GM18519 (cell line): ENCODE measurements around the gene SLC5A10.
"Not testable (repeated sequence)": the region's sequence is repeated elsewhere in the genome, so short reads cannot be mapped to it uniquely, and the experiment has no call there.

Source experiments
- ATAC-seq: cut with Tn5 transposase; IDR thresholded peaks from one replicate; pipeline ENCODE4 v1.9.1; 2021; ENCODE audit warnings: mild to moderate bottlenecking, moderate library complexity; ENCODE audit not compliant: unreplicated experiment, low FRiP score

The SLC5A10 gene

DNA sequence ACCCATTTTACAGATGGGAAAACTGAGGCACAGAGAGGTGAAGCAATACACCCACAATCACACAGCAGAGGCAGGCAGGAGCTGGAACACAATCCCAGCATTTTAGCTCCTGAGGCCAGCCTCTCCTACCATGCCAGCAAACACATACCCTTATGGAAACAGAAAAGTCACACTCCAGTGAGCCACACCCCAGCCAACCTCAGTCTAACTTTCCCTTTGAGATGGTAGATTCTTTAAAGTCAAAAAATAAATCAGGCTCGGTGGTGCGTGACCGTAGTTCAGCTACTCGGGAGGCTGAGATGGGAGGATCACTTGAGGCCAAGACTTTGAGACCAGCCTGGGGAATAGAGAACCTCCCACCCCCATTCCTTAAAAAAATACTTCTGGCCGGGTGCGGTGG, 84.2 kb downstream of the SLC5A10 start:
- not testable (repeated sequence) for ATAC-seq

DNA sequence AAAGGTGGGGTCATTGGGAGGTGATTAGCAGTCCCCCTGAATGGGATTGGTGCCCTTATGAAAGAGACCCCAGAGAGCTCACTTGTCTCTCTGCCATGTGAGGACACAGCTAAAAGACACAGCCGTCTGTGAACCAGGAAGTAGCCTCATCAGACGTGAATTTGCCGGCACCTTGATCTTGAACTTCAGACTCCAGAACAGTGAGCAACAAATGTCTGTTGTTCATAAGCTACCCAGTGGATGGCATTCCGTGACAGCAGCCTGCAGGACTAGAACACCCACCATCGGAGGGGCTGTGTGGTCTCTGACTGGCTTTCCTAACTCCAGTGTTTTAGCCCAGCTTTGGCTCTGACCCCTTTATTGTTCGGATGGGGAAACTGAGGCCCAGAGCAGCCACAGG, 85.6 kb downstream of the SLC5A10 start:
- ATAC-seq: not testable (repeated sequence)

DNA sequence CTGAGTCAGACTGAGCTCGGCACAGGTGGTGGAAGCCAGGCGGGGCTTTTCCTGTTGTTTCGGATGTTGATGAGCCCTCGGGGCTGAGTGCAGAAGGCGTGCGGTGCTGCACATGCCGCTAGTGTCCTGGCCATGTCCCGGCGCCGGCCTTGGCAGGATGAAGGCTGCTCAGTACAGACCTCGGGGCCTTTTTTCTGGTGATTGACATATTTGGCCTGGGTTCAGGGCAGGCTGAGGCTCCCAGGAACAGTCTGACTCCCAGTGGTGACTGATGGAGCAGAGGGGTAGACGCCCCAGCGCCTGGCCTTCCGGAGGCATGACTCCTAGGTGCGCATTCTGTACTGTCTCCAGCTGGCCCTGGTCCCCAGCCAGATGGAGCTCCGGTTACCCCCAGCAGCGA, 86.0 kb downstream of the SLC5A10 start:
- ATAC-seq: not testable (repeated sequence)

DNA sequence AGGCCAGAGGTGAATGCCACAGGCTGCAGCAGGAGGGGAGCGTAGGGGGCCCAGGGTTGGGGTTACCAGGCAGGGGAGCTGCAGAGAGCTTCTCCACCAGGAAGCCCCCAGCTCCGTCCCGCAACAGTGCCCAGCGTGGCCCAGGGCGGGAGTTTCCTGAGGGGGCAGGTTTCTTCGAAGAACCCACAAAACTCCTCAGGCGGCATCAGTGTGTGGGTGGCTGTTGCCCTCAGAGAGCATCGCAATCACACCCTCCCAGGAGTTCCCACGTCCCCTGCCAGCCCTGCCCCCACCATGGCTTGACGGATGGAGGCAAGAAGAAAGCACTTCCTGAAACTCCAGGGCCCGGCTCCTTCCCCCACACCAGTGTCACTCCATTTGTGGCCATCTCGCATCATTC, 86.8 kb downstream of the SLC5A10 start:
- not testable (repeated sequence) for ATAC-seq

DNA sequence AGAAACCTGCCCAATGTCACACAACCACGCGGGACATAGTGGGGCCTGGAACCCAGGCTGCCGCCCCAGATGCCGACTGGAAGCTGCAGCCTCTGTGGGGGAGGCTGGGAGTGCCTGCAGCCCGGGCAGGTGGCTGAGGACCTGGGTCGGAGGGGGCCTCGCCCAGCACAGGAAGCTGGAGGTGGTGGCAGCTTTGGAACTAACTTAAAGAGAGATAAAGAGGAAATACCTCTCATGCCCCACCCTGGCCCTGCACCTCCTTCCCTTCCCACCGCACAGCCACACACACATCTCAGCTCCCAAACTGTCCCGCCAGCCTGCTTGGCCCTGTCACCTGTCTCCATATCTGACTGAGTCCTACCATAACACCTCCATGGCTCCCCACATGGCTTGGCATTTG, 88.4 kb downstream of the SLC5A10 start:
- ATAC-seq: not testable (repeated sequence)

DNA sequence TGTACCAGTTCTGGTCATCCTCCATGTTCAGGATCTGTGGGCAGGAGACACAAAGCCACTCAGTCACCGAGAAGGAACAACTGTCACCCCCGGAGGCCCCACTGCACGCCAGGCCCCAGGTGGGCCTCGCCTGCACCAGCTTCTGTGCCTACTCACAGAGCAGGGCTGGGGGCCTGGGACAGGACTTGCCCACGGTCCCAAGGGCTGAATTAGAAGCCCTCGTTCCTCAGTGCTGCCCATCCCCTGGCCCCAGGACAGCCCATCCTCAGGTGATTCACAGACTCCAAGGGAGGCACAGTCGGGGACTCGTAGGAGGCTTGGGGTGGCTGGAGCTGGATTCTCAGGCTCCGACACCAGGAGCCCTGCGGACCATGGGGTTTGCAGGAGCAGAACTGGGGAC, 89.9 kb downstream of the SLC5A10 start:
- not testable (repeated sequence) for ATAC-seq

DNA sequence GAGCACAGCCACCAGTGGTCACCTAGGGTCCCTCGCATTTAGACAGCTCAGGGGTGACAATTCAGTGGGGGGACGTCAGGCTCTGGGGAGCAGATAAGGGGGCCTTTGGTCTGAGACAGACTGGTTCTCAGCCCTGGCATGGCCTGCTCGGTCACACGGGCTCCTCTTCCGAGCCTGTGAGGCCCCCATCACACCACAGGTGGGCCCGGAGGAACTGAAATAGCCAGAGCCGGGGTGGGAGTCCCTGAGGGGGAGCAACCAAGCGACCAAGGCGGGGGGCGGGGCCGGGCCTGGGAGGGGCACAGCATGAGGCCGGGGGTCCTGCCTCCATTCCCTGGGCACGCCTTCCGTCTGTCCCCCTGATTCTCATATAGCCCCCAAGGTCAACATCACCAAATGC, 90.4 kb downstream of the SLC5A10 start:
- ATAC-seq: not testable (repeated sequence)

DNA sequence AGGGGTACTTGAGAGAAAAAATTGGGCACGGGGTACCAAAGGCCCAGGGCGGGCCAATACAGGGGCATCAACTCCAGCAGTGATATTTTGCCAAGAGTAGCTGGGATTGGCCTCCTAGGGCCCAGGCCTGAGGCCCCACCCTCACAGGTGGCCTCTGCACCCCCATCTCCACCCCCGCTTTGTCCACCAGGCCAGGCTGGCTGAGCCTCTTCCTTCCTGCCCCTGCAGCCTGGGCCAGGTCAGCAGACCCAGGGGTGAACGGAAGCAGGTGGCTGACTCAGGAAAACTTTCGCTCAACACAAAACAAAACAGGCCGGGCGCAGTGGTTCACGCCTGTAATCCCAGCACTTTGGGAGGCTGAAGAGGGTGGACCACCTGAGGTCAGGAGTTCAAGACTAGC, 91.1 kb downstream of the SLC5A10 start:
- not testable (repeated sequence) for ATAC-seq

DNA sequence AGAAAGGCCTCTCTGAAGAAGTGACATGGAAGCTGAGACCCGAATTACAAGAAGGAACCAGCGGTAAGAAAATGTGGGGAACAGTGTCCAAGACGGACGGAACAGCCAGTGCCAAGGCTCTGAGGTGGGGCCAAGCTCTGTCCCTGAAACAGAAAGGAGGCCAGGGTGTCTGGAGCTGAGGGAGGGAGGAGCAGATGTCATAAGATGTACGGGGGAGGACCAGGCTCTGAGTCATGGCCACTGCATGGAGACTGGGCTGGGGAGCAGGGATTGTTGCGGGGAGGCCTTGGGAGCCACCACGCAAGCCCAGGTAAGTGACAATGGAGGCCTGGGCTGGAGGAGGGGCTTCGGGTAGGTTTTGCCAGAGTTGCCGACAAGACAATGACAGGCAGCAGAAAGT, 92.7 kb downstream of the SLC5A10 start:
- ATAC-seq: not testable (repeated sequence)

DNA sequence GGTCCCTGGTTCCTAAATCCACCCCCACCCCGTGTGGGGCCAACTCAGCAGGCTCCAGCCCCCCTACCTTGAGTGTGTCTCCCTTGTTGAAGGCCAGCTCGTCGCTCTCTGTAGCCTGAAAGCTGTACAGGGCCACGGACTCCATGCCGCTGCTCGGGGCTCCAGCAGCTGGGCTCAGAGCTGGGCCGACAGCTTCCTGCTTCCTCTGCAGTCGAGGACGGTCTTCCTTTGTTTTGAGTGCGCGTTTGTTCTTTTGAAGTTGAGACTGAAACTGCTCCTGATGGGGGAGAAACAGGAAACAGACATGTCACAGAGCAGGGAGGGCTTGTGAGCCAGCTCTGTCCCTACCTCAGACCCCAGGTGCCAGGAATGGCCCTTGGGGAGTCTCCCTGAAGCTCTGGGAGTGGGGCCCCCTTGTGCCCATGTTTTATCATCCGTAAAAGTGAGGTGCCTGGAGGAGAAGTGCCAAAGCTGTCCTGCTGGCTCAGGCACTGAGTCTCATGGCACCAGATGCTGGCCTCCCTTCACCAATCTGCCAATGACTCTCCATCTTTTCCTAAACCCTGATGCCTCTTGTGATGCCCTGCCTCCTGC, 94.9 kb downstream of the SLC5A10 start, which contains the start of gene GRAP:
GRAP (minus strand) TSS at position 176 of the 594 bp plus-strand sequence; CDS start at position 145, 31 bp downstream.
- ATAC-seq: not testable (repeated sequence)

DNA sequence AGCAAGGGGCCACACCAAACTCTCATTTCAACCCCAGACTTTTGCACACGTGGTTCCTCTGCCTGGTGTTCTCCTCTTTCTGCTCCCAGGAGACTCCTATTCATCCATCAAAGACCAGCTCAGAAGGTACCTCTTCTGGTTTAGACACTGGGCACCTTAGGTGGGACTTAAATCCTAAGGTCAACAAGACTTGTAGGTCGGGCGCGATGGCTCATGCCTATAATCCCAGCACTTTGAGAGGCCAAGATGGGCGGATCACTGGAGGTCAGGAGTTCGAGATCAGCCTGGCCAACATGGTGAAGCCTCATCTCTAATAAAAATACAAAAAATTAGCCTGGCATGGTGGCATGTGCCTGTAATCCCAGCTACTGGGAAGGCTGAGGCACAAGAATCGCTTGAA, 95.5 kb downstream of the SLC5A10 start:
- ATAC-seq: not testable (repeated sequence)

DNA sequence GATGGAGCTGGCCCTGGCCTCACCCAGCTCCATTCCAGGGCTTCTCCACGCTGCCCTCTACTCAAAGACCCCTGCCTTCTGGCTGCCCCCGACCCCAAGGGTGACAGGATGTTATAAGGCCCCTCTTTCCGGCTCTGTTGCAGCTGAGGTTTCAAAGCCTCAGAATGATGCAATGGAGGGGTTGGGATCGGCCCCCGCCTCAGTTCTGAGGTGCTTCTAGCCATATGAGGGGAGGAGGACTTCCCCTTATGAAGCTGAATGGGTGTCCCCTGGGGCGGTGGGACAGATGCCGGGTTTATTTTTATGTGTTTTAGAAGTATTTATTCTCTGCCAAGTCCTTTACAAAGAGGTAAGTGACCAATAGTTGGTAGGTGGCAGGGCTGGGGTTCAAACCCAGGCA, 96.9 kb downstream of the SLC5A10 start:
- not testable (repeated sequence) for ATAC-seq

DNA sequence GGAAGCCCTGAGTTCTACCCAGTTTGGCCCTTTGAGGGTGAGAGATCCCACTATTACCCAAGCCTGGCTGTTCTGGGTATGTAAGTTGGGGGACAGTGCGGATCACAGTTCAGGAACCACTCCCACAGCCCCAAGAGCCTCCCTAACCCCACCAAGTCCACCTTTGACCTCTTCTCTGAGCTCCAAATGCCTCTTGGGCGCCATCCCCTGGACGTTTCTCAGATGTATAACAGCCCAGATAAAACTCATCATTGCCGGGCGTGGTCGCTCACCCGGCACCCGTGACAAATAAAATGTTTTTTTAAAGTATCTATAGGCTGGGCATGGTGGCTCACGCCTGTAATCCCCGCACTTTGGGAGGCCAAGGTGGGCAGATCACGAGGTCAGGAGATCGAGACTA, 103.5 kb downstream of the SLC5A10 start:
- ATAC-seq: not testable (repeated sequence)

DNA sequence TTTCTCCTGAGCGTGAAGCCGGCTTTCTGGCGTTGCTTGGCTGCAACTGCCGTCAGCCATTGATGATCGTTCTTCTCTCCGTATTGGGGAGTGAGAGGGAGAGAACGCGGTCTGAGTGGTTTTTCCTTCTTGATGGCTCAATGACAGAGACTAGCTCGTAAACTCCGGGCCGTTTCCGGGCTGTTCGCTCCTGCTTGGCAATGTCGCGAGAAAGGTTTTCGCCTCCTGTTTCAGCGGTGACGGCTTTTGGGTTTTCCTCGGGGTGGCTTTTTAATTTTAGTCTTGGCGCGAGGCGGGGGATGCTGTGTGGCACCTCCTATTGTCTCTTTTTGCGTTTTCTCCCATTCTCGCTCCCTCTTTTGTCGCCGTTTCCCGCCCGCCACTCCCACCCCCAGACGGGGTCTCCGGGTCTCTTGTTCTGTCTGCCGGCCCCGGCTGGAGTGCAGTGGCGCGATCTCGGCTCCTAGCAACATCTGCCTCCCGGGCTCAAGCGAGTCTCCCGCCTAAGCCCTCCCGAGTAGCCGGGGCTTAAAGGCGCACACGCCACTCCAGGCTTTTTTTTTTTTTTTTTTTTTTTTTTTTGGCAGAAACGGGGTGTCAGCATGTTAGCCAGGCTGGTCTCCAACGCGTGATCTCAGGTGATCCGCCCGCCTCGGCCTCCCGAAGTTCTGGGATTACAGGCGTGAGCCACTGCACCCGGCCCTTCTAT, 110.2 kb downstream of the SLC5A10 start:
- not testable (repeated sequence) for ATAC-seq

DNA sequence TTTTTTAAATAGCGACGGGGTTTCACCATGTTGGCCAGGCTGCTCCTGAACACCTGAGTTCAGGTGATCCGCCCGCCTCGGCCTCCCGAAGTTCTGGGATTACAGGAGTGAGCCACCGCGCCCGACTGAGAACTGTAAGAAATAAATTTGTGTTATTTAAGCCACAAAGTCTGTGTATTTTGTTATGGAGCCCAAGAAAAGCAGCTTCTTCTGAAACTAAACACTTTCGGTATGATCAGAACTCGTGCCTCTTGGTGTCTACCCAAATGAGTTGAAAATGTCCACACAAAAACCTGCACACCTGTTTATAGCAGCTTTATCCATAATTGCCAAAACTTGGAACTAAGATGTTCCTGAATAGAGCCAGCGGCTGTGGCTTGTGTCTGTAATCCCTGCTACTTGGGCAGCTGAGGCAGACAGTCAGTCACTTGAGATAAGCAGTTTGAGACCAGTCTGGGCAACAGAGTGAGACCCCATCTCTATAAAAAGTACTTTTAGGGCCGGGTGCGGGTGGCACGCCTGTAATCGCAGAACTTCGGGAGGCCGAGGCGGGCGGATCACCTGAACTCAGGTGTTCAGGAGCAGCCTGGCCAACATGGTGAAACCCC, 110.9 kb downstream of the SLC5A10 start:
- ATAC-seq: not testable (repeated sequence)

DNA sequence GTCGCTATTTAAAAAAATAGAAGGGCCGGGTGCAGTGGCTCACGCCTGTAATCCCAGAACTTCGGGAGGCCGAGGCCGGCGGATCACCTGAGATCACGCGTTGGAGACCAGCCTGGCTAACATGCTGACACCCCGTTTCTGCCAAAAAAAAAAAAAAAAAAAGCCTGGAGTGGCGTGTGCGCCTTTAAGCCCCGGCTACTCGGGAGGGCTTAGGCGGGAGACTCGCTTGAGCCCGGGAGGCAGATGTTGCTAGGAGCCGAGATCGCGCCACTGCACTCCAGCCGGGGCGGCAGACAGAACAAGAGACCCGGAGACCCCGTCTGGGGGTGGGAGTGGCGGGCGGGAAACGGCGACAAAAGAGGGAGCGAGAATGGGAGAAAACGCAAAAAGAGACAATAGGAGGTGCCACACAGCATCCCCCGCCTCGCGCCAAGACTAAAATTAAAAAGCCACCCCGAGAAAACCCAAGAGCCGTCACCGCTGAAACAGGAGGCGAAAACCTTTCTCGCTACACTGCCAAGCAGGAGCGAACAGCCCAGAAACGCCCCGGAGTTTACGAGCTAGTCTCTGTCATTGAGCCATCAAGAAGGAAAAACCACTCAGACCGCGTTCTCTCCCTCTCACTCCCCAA, 111.5 kb downstream of the SLC5A10 start:
- ATAC-seq: not testable (repeated sequence)

DNA sequence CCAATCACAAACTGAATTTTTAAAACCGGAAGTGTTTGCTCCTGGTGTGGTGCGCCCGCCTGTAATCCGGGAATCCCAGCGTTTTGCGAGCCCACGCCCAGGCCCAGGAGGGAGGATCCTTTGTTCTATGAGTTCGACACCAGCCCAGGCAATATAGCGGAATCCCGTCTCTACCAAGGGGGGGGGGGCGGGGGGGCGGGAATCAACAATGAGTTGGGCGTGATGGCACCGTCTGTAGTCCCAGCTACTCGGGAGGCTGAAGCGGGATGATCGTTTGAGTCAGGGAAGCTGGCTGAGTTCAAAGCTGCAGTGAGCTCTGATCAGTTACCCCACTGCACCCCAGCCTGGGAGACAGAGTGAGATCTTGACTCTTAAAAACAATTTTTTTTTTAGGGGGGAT, 112.4 kb downstream of the SLC5A10 start:
- not testable (repeated sequence) for ATAC-seq

DNA sequence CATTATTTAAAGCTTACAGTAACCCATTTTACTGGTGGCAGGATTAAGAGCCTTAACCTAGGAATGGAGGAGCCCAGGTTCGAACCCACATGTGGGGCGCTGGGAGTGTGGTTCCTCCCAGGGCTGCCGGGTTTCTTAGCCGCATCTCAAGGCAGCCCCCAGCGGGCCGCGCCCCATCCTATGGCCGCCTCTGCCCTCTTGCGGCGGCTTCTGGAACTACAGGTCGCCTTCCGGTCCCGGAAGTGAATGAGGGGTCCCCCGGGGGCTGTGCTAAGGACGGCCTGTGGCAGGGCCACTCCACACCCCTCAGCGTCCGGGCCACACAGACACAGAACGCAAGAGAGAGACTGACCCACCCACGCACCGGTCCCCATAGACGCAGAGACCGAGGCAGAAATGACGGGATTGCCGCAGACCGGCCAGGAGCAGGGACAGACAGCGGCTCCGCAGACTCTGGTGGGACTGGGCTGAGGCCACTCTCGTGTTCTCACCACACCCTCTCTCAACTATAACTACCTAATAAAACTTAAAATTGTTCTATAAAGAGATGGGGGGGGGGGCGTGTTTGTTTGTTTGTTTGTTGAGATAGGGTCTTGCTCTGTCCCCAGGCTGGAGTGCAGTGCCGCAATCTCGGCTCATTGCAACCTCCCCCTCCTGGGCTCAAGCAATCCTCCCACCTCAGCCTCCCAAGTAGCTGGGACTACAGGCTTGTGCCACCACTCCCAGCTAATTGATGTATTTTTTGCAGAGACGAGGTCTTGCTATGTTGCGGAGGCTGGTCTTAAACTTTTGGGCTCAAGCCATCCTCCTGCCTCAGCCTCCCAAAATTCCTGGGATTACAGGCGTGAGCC, 118.6 kb downstream of the SLC5A10 start:
- ATAC-seq: not testable (repeated sequence)
